HG03175 (cell line): ENCODE measurements around the gene PCLO.
"Not testable (repeated sequence)": the region's sequence is repeated elsewhere in the genome, so short reads cannot be mapped to it uniquely, and the experiment has no call there.

Experiments used
- ATAC-seq: cut with Tn5 transposase; IDR thresholded peaks from one replicate; pipeline ENCODE4 v1.9.1; 2021; ENCODE audit warnings: mild to moderate bottlenecking, moderate library complexity; ENCODE audit not compliant: unreplicated experiment

The PCLO gene

DNA sequence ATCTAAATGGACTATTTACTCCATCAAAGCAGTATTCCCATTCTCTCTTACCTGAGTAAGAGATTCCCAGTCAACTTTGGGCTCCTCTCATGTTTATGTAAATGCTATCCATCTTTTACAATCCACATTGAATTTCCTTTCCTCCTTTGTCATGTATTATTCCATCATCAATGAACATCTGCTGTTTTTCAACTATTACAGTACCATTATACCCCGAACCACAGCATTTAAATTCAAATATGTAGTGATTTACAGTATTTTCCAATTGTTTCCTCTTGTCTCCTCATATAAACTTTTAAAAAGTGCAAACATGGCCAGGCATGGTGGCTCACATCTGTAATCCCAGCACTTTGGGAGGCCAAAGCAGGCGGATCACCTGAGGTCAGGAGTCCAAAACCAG, 20.3 kb downstream of the PCLO start:
- no peak for ATAC-seq

DNA sequence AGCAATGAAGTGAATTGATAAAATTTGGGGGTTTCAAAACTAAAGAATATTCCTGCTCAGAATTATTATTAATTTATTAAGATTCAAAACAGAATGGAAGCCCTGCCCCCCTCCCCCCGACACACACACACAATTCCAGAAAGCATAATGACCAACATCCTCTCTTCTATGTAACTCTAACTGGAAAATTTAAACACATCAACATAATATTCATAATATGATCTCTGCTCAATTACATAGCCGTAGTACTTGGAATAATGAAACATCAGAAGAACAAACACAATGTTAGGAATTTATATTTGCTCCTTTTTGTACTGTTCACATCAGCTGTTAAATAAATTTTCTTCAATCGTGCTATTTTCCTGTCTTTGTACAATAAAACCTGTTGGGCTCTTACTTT, 20.8 kb downstream of the PCLO start:
- no peak for ATAC-seq

DNA sequence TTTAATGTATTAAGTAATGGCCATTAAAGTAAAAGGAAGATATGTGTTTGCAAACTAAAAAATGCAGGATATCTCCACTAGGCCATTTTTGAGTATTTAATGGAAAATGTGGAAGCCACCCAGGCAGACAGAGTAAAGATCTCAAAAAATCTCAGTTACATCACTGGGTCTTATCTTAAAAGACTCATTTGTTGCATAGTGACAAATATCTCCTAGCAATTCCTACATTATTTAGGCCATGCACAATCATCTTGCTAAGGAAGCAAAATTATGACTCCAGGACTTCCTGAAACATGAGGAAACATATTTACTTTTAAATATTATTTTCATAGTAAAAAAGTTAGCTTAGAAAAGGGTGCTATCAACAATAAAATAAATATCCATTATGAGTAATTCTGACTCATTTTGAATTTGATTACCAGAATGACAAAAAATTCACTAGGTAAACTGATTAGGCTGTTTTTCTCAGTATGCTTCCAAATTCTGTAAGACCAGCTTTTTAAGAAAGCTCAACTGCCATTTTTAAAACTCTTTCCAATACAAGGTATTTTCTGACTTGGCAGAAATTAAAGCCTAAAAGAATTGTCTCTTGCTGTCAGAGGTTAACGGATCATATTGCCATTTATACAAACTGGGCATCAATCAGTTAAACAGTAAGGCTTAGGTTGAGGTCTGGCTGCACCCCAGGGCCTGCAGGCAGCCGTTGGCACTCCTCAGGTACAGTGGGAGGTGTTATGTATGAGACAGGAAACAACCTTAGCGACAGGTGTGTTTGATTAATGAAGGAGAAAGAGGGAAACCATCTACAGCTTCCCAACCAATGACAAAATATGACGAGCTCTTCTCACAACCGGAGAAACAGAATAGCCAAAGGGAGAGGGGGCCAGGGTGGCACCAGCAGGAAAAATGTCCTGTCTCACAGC, 31.8 kb downstream of the PCLO start:
- ATAC-seq: no peak

DNA sequence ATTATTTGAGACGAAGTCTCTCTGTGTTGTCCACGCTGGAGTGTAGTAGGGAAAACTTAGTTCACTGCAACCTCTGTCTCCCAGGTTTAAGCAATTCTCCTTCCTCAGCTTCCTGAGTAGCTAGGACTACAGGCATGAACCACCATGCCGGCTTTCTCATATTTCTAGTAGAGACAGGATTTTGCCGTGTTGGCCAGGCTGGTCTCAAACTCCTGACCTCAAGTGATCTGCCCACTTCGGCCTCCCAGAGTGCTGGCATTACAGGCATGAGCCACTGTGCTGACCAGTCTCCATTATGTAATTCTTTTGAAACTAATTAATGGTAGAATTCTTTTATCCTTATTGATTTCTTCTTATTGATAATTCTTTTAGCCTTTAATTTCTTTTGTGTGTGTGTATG, 32.5 kb downstream of the PCLO start:
- ATAC-seq: no peak

DNA sequence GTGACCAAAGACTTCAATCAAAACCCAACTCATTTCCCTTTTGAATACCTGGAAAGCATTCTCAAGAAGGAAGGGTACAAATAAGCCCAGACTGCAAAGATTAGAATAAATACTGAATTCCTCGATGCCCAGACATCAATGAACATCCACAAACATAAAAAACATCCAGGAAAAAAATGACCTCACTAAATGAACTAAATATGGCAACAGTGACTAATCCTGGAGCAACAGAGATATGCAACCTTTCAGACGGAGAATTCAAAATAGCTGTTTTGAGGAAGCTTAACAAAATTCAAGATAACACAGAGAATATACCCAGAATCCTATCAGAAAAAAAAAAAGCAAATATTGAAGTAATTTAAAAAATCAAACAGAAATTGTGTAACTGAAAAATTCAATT, 43.2 kb downstream of the PCLO start:
- no peak for ATAC-seq

DNA sequence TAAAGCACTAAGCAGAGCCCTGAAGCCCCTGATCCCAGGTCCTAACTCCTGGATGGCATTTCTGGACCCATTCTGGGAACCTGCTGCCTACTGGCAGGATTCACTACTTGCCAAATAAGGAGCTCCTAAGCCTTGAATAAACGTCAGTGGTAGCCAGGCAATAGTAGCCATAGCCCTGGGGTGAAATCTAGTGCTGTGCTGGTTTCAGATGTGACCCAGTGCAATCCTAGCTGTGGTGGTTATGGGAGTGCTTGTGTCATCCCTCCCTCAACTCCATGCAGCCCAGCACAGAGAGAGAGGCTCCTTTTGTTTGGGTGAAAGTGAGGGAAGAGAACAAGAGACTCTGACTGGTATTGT, 43.7 kb downstream of the PCLO start:
- ATAC-seq: no peak

DNA sequence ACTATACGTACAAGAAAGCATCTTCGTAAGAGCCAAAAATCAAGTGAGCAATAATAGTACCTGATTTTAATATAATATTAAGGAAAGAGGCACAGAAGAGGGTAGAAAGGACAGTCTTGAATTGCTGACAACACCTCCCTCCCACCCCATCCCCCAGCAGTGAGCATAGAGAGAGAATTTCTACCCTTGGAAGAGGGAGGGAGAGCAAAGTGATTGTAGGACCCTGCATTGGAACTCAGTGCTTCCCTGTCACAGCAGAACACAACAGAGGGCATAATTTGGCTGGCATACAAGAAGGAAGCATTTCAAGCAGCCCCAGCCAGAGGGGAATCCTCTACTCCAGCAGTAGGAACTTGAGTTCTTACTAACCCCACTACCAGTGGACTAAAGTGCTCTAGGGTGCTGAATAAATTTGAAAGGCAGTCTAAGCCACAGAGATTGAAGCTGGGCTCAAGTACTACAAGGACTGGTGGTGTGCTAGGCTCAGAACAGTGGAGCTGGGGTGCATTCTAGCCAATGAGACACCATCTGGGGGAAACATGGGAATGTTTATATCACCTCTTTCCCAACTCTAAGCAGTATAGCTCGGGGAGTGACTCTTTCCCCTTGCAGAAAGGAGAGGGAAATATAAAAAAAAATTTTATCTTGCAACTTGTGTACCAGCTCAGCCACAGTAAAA, 44.2 kb downstream of the PCLO start:
- ATAC-seq: no peak

DNA sequence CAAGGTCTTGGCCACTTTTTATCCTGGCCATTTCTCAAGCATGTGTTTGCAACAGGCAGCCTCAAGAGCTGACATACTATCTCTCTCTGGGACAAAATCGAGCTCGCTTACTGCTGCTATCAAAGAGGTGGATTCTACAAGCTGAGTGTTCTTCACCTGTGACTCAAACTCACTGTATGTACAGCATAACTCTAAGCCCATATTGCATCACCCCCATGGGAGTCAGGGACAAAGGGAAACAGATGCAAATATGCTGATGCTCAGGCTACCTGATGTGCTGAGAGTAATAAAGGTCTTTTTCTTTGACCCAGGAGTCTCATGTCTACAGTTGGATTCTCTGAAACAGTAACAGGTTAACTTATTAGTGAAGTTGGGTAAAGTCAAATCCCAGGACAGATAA, 45.2 kb downstream of the PCLO start:
- ATAC-seq: no peak

DNA sequence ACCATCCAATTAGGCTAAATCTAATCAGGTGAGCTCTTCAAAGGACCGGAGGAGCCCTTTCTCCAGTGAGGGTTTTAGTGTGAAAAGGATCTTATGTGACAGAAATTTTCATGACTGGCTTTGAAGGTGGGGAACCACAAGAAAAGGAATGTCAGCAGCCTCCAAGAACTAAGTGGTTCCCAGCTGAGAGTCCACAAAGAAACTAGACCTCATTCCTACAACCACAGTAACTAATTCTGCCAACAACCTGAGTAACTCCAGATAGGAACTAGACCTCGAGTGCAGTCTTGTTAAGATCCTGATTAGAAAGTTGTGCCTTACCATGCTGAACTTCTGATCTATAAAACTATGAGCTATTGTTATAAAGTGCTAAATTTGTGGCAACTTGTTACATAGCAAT, 51.3 kb downstream of the PCLO start:
- ATAC-seq: no peak

DNA sequence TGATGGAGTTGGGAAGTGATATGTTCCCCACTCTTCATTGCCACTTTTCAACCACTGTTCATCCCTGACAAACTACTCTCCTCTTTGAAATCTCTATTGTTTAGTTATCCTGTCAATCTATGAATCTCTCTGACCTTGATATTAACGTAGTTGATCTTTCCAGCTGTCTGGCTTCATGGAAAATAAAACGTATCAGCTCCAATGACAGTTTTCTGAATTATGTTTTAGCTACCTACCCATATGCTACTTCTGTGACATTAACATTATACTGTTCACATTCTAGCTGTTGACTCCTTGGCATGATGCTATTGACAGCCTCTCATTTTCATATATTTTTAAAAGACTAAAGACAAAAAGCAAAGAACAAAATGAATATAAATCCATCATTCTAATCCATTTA, 53.3 kb downstream of the PCLO start:
- ATAC-seq: no peak

DNA sequence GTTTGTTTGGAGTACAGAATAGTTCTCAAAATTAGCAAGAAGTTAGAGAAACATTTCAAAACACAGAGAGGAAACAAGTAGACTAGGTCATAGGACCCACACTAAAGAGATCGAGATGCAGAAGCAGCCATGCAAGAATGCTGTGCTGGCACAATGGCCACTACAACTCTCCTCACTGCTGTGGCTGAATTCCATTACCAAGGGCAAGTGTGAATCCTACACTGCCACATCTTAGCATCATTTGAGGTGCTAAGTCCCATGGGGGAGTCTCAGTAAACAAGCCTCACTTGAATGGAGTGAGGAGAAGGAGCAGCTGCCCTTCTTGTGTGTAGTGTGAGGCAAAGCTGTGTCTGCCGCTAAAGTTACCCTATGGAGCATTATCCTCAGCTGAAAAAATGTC, 56.7 kb downstream of the PCLO start:
- no peak for ATAC-seq

DNA sequence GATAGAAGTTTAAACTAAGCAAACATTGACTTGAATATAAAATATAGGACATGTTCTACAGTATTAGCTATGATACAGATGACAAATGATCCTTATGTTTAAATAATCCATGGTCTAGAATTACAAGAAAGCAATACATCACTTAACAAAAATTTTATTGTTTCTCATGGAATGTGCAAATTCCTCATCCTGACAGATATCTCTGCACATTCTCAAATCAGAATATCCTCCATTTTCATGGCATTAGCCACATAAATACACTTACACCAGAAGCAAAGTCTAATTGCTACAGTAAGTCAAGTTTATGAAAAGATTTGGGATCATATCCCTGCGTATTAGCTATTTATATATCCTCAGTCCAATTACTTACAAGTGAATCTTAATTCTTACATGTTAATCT, 57.6 kb downstream of the PCLO start:
- no peak for ATAC-seq

DNA sequence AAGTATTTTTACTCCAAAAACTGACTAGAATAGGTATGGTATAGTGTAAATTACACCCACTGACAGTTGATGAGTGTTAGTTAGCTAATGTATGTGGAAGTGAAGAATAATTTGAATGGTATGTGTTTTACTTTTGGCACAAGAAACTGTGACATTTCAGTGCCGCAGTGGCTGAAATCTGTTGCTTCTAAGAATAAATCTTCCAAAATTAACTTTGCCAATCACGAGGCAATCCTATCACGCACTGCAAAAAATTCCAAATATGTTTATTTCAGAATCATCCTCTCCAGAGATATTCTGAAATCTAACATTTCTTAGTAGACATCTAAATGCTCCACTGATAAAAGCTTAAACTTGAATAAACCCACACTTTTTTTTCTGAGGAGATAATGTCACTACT, 61.2 kb downstream of the PCLO start:
- no peak for ATAC-seq

DNA sequence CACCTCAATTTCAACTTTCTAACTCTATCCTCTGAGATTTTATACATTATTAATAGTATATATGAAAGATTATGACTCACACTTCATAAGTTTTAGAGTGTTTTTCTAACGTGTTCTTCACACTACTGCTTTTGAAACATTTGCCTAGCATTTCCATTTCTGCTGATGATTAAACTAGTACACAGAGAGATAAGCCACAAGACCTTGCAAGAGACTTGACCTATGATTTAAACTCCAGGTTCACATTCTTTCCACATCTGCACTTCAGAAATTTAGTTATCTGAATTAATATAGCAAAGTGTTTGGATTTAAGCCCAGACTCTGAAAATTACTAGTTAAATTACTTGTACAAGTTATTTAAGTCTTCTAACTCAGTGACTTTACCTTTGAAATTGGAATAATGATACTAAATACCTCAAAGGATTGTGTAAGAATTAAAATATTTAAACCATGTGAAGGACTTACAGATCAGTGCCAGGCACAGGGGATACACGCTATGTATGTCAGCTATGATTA, 66.6 kb downstream of the PCLO start:
- ATAC-seq: no peak

DNA sequence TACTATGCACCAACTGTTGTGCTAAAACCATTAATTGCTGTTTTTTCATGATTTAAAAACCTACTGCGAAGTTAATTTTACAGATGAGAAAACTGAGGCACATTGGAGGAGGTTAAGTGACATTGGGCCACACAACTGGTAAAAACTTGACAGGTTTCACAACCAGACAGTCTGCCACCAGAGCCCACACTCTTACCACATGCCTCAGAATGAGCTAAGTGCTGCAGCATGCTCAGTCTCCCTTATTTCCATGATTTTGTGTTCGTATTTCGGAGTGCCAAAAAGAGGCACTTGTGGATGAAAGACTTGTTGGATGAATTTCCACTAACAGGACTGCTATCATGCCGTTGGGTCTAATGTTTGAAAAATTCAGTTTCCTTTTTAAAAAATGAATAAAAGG, 77.4 kb downstream of the PCLO start:
- no peak for ATAC-seq

DNA sequence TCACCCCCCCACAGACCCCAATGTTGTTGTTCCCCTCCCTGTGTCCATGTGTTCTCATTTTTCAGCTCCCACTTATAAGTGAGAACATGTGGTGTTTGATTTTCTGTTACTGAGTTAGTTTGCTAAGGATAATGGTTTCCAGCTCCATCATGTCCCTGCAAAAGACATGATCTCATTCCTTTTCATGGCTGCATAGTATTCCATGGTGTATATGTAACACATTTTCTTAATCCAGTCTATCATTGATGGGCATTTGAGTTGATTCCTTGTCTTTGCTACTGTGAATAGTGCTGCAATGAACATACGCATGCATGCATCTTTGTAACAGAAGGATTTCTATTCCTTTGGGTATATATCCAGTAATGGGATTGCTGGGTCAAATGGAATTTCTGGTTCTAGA, 82.8 kb downstream of the PCLO start:
- not testable (repeated sequence) for ATAC-seq

DNA sequence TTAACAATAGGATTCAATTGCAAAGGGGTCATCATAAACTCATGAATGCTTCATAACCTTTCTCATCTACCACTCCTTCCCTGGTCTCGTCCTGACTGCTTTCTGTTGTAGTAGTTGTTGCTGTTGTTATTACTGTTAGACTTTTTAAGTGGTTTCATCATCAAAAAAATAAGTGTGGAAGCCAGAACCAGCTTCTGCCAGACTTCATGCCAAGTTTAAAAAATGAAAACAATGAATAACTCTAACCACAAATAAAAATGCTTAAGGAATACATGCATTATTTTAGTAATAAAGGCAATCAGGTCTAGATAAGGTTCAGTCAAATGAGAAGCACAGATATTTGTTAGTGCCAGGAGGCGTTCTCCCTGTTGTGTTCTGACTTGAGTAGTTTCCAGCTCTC, 85.4 kb downstream of the PCLO start:
- ATAC-seq: no peak

DNA sequence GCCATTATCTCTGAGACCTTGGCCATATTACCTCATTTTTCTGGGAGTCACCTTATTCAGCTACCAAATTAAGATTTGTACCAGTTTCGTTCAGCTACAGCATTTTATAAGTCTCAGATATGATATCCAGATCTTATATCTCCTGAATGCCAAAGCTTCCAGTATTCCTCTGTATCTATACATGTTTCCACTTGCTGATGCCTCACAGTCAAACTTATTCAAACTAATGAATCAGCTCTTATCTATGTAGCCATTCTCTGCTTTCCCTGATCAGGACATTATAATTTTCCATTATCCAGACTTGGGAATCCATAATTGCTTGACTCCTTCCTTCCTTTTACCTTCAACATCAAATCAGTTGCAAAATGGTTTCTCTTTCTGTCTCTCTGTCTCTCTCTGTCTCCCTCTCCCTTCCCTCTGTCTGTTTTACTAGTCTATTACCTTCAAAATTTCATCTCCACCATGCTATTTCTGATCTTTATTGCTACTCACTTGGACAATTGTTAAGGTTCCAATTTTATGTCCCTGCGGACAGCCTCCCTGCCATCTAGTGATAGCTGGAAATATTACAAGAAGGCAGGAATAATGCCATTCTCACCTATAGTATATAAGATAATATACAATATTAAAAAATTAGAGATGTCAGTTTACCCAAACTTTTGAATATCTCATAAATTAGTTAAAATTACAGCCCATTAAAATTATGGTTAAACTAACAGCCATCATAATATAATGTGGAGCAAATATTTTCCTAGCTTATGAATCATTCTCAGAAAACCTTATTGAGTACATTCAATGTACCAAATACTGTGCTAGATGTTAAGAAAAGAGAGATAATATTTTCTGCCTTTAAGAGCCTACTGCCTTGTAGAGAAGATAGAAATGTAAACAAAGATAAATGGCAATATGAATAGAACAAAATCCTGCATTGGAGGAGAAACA, 89.8 kb downstream of the PCLO start:
- no peak for ATAC-seq

DNA sequence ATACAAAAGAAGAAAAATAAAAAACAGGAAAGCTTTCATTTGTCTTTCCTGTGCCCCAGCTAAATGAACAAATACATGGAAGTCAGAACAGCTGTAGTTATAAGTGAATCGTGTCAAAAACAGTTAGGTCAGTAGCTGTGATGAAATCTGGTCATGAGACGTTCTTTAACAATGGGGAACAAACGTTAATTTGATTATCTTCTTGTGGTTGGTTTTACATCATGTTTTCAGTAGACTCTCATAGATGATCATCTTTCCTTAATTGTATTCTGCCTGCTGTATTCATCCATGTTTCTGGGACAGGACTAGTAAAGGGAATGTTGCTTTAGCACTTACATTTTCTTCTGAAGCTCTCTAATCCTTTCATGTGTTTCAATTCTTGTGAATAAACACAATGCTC, 97.0 kb downstream of the PCLO start:
- no peak for ATAC-seq

DNA sequence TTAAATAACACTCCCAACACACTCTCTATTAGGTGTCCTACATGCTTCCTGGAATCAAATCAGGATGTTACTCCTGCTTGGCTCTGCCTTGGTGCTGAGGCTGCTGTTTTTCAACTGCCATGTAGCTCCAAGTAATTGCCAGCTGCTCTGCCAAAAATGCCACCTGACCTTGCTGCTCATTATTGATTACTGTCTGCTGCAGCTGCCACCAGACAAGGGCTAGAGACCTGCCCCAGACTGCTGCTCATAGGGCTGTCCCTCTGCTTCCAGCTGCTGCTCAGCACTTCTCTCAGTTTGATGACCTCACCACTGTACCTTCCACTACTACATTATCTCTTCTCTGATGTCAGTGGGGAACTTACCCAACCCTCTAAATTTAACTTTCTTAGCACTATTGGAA, 102.5 kb downstream of the PCLO start:
- no peak for ATAC-seq

DNA sequence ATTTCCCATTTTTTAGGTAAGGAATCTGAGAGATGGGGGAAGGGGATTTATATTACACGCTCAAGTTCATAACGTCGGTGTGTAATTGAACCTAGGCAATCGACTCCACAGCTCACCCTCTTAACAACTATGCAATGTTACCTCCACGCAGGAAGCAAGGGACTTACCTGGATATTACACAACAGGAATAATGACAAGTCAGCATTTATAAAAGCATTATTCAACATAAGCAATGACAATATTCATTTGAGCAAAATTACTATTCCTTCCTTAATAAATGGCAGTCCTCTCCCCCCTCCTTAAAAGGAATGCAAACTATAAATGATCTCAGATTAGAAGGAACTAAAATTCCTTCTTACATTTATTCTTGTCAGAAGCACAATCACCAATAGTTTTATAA, 104.0 kb downstream of the PCLO start:
- no peak for ATAC-seq
